ENCODE measurements around the gene CAMKK2. TPM values are rescaled to one million over a fixed set of nuclear protein-coding genes. Genes with fewer than 3 reads are reported as not detected.
"Not testable (repeated sequence)": the region's sequence is repeated elsewhere in the genome, so short reads cannot be mapped to it uniquely, and the experiment has no call there.

CAMKK2 gene
- total RNA-seq, 1 donor from 2014 or later: 50.5 TPM

GRCh38 chr12:121299662-121300061 lies 3.2 kb upstream of the CAMKK2 start:
- DNase-seq (ENCODE audit: low spot score): peak; percentile 2

- peak; percentile 76 for DNase-seq (ENCODE audit: low spot score)
Observed at GRCh38 chr12:121298411-121298810, 1.9 kb upstream of the CAMKK2 start.

GRCh38 chr12:121297435-121297991 lies 1.0 kb upstream of the CAMKK2 start:
- no peak for DNase-seq (ENCODE audit: low spot score)

DNA sequence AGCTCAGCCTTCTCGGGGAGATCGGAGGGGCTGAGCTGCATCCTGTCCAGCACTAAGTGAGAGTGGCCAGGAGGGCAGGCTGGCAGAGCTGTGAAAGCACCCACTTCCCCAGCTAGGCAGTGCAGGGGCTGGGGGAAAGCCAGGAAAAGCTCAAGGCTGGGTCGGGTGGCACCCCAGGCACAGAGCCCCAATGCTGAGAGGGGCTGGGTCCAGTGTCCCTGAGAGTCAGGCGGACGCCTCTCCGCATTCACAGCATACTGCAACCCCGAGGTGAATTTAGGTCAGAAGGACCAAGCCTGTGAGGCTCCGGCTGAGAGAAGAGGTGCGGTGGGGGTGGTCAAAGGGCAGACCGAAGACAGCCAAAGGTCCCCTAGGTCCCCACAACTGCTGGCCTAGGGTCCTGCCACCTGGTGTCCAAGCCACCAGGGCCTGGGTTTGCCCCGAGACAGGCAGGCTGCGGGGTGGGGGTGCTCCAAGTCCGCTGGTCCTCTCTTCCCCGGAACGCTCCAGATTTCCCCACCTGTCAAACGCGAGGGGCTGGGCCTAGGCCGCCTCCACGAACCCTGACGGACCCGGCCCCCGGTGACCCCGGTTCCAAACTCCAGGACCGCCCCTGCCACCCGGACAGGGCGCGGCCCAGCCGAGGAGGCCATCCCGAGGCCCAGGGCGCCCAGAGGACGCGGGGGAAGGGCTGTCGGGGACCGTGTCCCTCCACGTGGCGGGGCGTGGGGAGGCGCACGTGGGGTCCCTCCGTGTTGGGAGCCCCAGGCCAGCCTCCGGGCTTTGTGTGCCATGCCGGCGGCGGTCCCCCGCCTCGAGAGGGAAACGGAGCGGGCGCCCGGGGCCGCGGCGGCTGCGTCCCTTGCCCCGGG lies 527 bp downstream of the CAMKK2 start:
- DNase-seq (ENCODE audit: low spot score): peak; percentile 90

DNA sequence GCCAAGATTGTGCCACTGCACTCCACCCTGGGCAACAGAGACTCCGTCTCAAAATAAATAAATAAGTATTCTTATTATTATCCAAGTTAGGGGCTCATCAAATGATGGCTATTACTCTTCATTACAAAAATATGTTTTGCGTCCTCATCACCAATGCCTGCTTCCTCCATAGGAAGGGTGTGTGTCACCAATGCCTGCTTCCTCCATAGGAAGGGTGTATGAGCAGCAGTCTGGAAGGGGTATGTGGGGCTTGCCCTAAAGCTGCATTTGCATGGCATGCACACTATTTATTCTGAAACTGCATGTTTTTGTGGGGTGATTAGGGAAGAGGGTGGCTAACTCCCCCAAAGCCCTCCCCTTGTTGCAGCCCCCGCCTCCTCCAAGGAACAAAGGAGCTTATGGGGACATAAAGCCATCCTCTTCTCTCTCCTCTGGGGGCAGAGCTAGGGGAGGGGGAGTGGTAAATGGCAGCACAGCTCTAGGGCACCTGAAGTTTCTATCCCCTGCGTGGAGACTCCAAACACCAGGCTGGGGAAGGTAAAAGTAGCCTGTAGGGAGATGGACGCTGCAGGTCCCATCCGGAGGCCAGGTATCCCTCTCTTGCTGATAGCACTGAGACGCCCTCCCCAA lies 1.3 kb downstream of the CAMKK2 start:
- DNase-seq (ENCODE audit: low spot score): no peak

- DNase-seq (ENCODE audit: low spot score): no peak
Observed at GRCh38 chr12:121294151-121294889, 2.2 kb downstream of the CAMKK2 start.

- peak; percentile 41 for DNase-seq (ENCODE audit: low spot score)
Observed at GRCh38 chr12:121293603-121294002, 2.9 kb downstream of the CAMKK2 start.

DNA sequence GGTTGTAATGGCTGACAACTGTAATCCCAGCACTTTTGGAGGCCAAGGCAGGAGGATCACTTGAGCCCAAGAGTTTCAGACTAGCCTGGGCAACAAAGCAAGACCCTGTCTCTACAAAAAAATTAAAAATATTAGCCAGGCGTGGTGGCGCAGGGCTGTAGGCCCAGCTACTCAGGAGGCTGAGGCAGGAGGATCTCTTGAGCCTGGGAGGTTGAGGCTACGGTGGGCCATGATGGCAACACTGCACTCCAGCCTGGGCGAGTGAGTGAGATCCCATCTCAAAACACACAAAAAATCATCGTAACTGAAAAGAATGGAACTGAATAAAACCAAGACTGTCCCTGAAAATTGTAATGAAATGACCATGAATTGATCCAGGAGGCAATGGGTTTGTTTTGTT lies 6.1 kb downstream of the CAMKK2 start:
- DNase-seq (ENCODE audit: low spot score): no peak

GRCh38 chr12:121289962-121290361 lies 6.5 kb downstream of the CAMKK2 start:
- no peak for DNase-seq (ENCODE audit: low spot score)

- no peak for DNase-seq (ENCODE audit: low spot score)
Observed at GRCh38 chr12:121288986-121289385, 7.5 kb downstream of the CAMKK2 start.

DNA sequence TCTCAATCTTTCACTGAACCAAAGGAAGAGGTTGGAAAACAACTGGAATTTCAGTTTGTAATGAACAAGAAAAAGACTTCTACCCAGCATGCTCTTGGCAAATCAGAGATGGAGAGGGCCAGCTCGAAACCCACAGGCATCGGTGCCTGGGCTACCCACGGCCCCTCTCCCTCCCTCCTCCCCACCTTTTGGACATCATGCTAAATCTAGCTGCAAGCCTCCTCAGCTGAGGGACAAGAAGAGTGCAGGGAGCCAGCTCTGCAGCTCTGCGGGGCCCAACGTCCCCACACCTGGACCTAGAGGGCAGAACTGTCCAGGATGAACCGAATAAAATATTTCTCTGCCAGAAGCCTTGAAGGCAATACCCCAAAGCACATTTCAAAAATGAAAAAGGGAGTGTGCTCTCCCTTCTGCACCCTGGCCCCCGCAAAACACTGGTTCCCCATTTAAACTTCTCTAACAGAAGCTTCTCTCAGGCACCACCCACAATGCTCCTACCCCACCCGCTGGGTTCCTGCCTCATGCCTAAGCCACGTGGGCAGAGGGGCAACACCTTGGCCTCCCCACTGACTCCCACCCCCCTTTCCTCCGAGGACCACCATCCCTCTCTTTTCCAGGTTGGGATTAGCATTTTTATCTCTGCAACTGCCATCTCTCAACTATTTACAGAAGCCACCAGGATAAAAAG lies 8.2 kb downstream of the CAMKK2 start:
- DNase-seq (ENCODE audit: low spot score): no peak

- DNase-seq (ENCODE audit: low spot score): no peak
Observed at GRCh38 chr12:121287267-121287954, 9.1 kb downstream of the CAMKK2 start.

- no peak for DNase-seq (ENCODE audit: low spot score)
Observed at GRCh38 chr12:121285856-121286255, 10.7 kb downstream of the CAMKK2 start.

GRCh38 chr12:121284551-121285390 lies 11.7 kb downstream of the CAMKK2 start:
- DNase-seq (ENCODE audit: low spot score): no peak

GRCh38 chr12:121283841-121284240 lies 12.7 kb downstream of the CAMKK2 start:
- DNase-seq (ENCODE audit: low spot score): no peak

DNA sequence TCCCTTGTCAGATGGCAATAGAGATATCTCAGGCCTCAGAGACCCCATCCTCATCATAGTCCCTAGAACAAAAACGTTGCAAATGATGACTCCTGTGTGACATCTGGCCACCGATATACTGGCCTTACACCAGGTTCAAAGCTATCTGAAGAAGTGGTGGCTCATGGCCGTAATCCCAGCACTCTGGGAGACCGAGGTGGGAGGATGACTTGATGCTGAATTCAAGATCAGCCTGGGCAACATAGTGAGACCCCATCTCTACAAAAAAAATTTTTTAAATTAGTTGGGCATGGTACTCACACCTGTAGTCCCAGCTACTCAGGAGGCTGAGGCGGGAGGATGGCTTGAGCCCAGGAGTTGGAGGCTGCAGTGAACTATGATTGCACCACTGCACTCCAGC lies 13.1 kb downstream of the CAMKK2 start:
- no peak for DNase-seq (ENCODE audit: low spot score)

GRCh38 chr12:121282910-121283309 lies 13.6 kb downstream of the CAMKK2 start:
- DNase-seq (ENCODE audit: low spot score): not testable (repeated sequence)

DNA sequence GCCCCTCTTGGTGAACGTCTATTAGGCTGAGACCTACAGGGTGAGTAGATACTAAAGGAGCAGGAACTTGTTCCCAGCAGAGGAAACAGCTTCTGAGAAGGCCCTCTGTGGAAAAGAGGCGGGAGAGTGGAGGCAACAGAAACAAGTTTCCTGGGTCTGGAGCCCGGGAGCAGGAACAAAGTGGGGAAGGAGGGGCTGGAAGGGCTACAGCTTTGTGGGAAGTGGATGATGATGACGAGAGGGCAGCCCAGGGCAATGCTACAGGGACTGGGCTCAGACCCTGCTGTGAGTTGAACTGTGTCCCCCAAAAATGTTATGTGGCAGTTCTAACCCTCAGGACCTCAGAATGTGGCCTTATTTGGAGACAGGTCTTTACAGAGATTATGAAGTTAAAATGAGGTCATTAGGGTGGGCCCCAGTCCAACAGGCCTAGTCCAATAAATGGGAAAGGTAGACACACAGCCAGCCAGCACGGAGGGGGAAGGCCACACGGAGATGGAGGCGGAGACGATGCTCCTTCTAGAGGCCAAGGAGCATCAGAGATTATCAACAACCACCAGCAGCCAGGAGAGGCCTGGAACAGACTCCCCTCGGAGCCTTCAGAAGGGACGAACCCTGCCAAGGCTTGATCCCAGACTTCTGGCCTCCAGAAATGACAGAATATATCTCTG lies 14.3 kb downstream of the CAMKK2 start:
- no peak for DNase-seq (ENCODE audit: low spot score)

- not testable (repeated sequence) for DNase-seq (ENCODE audit: low spot score)
Observed at GRCh38 chr12:121281116-121281515, 15.4 kb downstream of the CAMKK2 start.

Measured in mesenteric fat pad (tissue), 1 donor.